K562 (cell line): ENCODE measurements around the gene RNF112.

Experiments used
- CHD1 ChIP-seq: fragments of 200-600 bp; sonication (generic); IDR thresholded peaks from one replicate; pipeline ENCODE4 v1.6.1; 2012; ENCODE audit warnings: mild to moderate bottlenecking, moderate library complexity, low read length, inconsistent platforms
- CTCF ChIP-seq, 3 experiments: IDR thresholded peaks in 2 of 3; conservative IDR thresholded peaks in 1 of 3; 2 replicates each; pipeline ENCODE4 v1.5.1; 2011 to 2012; ENCODE audit warnings: low read length in 3 of 3, mild to moderate bottlenecking in 3 of 3, control low read depth in 2 of 3, improper control_type of control experiment in 1 of 3, inconsistent platforms in 1 of 3, low read depth in 1 of 3, mixed read lengths in 1 of 3, moderate library complexity in 1 of 3; ENCODE audit not compliant: insufficient read depth in 2 of 3
- EP300 ChIP-seq: IDR thresholded peaks from 2 replicates; pipeline ENCODE4 v1.6.1; 2012; ENCODE audit warnings: low read length, improper control_type of control experiment
- HMGXB4 ChIP-seq: sonication (generic); formaldehyde crosslinking; IDR thresholded peaks from 2 replicates; pipeline ENCODE4 v1.8.1; 2023; ENCODE audit warnings: mild to moderate bottlenecking, missing genetic modification reagents
- LARP7 ChIP-seq: fragments of 450-650 bp; IDR thresholded peaks from 2 replicates; pipeline ENCODE4 v1.6.1; 2016
- NCOA2 ChIP-seq, 2 experiments: fragments of 450-650 bp; IDR thresholded peaks; 2 replicates each; pipeline ENCODE4 v1.6.1; 2018; ENCODE audit warnings: mild to moderate bottlenecking in 2 of 2, moderate library complexity in 1 of 2; ENCODE audit not compliant: partially characterized antibody in 2 of 2
- NR2C2 ChIP-seq, 2 experiments: fragments of 200-800 bp in 1 of 2; sonication (Bioruptor generic) in 1 of 2; sonication (generic) in 1 of 2; formaldehyde crosslinking in 1 of 2; IDR thresholded peaks; 2 replicates each; pipeline versions ENCODE4 v1.6.1 to v1.8.0; 2016 to 2022; ENCODE audit warnings: mild to moderate bottlenecking in 1 of 2, missing compliant biosample characterization in 1 of 2, missing genetic modification characterization in 1 of 2, missing genetic modification reagents in 1 of 2
- POLR2A ChIP-seq: fragments of 450-650 bp; conservative IDR thresholded peaks from 2 replicates; pipeline ENCODE4 v1.6.1; 2016
- PRPF4 ChIP-seq: fragments of 200-400 bp; formaldehyde crosslinking; IDR thresholded peaks from one replicate; pipeline ENCODE4 v1.6.1; 2017; ENCODE audit warnings: low read length, low read depth, mild to moderate bottlenecking; ENCODE audit not compliant: insufficient read depth, poor library complexity, severe bottlenecking
- RAD21 ChIP-seq, 2 experiments: fragments of 250-450 bp in 1 of 2; fragments of 450-650 bp in 1 of 2; sonication (Bioruptor Pico) in 1 of 2; formaldehyde crosslinking in 1 of 2; IDR thresholded peaks in 1 of 2; conservative IDR thresholded peaks in 1 of 2; 2 replicates each; pipeline versions ENCODE4 v1.4.0 to v1.8.0; 2020 to 2022; ENCODE audit warnings: mild to moderate bottlenecking in 2 of 2, moderate library complexity in 1 of 2
- ZBTB49 ChIP-seq: sonication (generic); formaldehyde crosslinking; IDR thresholded peaks from 2 replicates; pipeline ENCODE4 v1.8.0; 2022; ENCODE audit warnings: missing genetic modification reagents, mild to moderate bottlenecking, borderline replicate concordance

- TF ChIP-seq PRPF4 (no peak), ZBTB49 (CRISPR knock-in tag) (no peak), CTCF (IDR thresholded peaks at IDR 0.05 in 2 of 3, conservative IDR thresholded peaks at IDR 0.05 in 1 of 3; ENCODE audit: insufficient read depth in 2 of 3, low read depth in 1 of 3, low read length in 3 of 3) (no peak), EP300 (no peak), NCOA2 (IDR thresholded peaks at IDR 0.05; ENCODE audit: partially characterized antibody in 2 of 2) (no peak), NR2C2 (CRISPR knock-in tag; IDR thresholded peaks at IDR 0.05) (no peak), NR2C2 (tag; IDR thresholded peaks at IDR 0.05) (no peak), POLR2A (no peak), LARP7 (no peak), HMGXB4 (CRISPR knock-in tag) (no peak), CHD1 (no peak), RAD21 (CRISPR knock-in tag; conservative IDR thresholded peaks at IDR 0.05 in 1 of 2, IDR thresholded peaks at IDR 0.05 in 1 of 2) (no peak)
Observed at GRCh38 chr17:19415806-19416775, 5.1 kb downstream of the RNF112 start.
